ENCODE measurements around the gene PRADC1. TPM values are rescaled to one million over a fixed set of nuclear protein-coding genes. Genes with fewer than 3 reads are reported as not detected.
A peak's percentile ranks its signal among the peaks of the same experiment; 100 is the strongest.

The PRADC1 gene
- total RNA-seq, 1 donor from 2014 or later, result 97.4 TPM

- intact Hi-C loops (cut with micrococcal nuclease), result no loop called here
- Histone ChIP-seq H3K9me3 (replicated peaks) (no peaks in the 10 kb centered on the region), H3K27ac (replicated peaks) (no peak overlapping the region), H3K27me3 (ENCODE audit: low read depth) (peaks cover 19% of the 10 kb centered on the region), H3K36me3 (no peaks in the 10 kb centered on the region), H3K4me3 (no peak overlapping the region), H3K4me1 (no peaks in the 10 kb centered on the region)
- peak; percentile 61 for TF ChIP-seq CTCF (IDR thresholded peaks at IDR 0.05; ENCODE audit: borderline replicate concordance)
- DNase-seq, result peak; percentile 45
These were observed 27.4 kb upstream of the PRADC1 start for GRCh38 chr2:73260338-73260984.

- peaks cover 13% of the 10 kb centered on the region for H3K27me3 ChIP-seq (ENCODE audit: low read depth)
- TF ChIP-seq CTCF (IDR thresholded peaks at IDR 0.05; ENCODE audit: borderline replicate concordance), result no peak
- peaks cover 3% of the 10 kb centered on the region for H3K36me3 ChIP-seq
- H3K4me1 ChIP-seq, result no peaks in the 10 kb centered on the region
- H3K9me3 ChIP-seq (replicated peaks), result no peaks in the 10 kb centered on the region
- H3K4me3 ChIP-seq, result no peak overlapping the region
- intact Hi-C loops (cut with micrococcal nuclease), result no loop called here
- no peak overlapping the region for H3K27ac ChIP-seq (replicated peaks)
- DNase-seq, result no peak
These were observed 26.8 kb upstream of the PRADC1 start for GRCh38 chr2:73259704-73260337.

GRCh38 chr2:73259276-73259675, 26.2 kb upstream of the PRADC1 start:
- Histone ChIP-seq H3K27ac (replicated peaks) (no peak overlapping the region), H3K9me3 (replicated peaks) (no peaks in the 10 kb centered on the region), H3K4me1 (no peaks in the 10 kb centered on the region), H3K4me3 (no peak overlapping the region), H3K36me3 (peaks cover 8% of the 10 kb centered on the region), H3K27me3 (ENCODE audit: low read depth) (peaks cover 9% of the 10 kb centered on the region)
- no peak for TF ChIP-seq CTCF (IDR thresholded peaks at IDR 0.05; ENCODE audit: borderline replicate concordance)
- DNase-seq, result no peak
- intact Hi-C loops (cut with micrococcal nuclease), result no loop called here

GRCh38 chr2:73258913-73259215, 25.8 kb upstream of the PRADC1 start:
- no peaks in the 10 kb centered on the region for H3K4me1 ChIP-seq
- no peak for TF ChIP-seq CTCF (IDR thresholded peaks at IDR 0.05; ENCODE audit: borderline replicate concordance)
- intact Hi-C loops (cut with micrococcal nuclease), result no loop called here

GRCh38 chr2:73258186-73258912, 25.3 kb upstream of the PRADC1 start:
- no peak for DNase-seq
- Histone ChIP-seq H3K4me1 (no peaks in the 10 kb centered on the region), H3K27ac (replicated peaks) (no peak overlapping the region), H3K27me3 (ENCODE audit: low read depth) (peaks cover 5% of the 10 kb centered on the region), H3K4me3 (no peak overlapping the region), H3K36me3 (peaks cover 18% of the 10 kb centered on the region), H3K9me3 (replicated peaks) (no peaks in the 10 kb centered on the region)
- intact Hi-C loops (cut with micrococcal nuclease), result no loop called here
- no peak for TF ChIP-seq CTCF (IDR thresholded peaks at IDR 0.05; ENCODE audit: borderline replicate concordance)

More at GRCh38 chr2:73258913-73259215, 25.8 kb upstream of the PRADC1 start:
- H3K36me3 ChIP-seq, result peaks cover 13% of the 10 kb centered on the region
- no peak overlapping the region for H3K4me3 ChIP-seq
- H3K27me3 ChIP-seq (ENCODE audit: low read depth), result peaks cover 9% of the 10 kb centered on the region
- H3K27ac ChIP-seq (replicated peaks), result no peak overlapping the region
- H3K9me3 ChIP-seq (replicated peaks), result no peaks in the 10 kb centered on the region
- DNase-seq, result no peak

Measured in left ventricle myocardium inferior (tissue), 1 donor.